Hepatic stellate cell (primary cell): Measurements from ENCODE around the gene SARS2.
A peak's percentile ranks its signal among the peaks of the same experiment; 100 is the strongest.
"Not testable (repeated sequence)": the region's sequence is repeated elsewhere in the genome, so short reads cannot be mapped to it uniquely, and the experiment has no call there.

ENCODE experiments used
- DNase-seq: peaks from one replicate; pipeline ENCODE4 v3.0.0; 2011; ENCODE audit warnings: low spot score

The SARS2 gene

DNA sequence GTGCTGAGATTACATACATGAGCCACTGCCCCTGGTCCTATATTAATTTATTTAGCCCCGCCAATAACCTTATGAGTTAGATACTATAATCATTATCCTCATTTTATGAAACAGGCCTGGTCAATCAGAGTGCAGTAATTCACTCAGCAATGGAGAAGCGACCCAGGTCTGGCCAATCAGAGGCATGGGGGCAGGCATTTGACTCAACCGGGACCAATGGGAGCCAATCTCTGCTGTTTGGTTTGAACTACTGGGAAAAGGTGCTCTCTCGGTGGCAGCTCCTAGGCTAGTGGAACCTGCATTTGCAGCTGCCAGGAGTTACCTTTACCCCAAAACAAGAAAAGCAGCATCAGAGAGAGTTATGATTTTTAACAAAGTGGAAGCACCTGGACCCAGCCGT, 37.7 kb downstream of the SARS2 start:
- no peak for DNase-seq

DNA sequence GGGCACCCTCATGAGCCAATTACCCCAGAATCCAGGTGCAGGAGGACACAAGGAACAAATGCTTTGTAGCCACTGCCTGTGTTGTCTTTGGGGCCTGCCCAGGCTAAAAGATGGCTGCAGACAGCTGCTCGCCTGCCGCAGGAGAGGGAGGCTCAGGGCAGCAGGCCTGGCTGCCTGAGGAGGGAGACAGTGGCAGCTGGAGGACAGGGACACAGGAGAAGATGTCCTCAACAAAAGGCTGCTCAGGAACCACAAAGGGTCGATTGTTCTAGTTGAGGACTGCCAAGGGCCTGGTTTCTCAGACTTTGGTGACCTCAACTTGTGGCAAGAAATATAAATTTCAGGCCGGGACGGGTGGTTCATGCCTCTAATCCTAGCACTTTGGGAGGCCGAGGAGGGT, 38.8 kb downstream of the SARS2 start:
- no peak for DNase-seq

DNA sequence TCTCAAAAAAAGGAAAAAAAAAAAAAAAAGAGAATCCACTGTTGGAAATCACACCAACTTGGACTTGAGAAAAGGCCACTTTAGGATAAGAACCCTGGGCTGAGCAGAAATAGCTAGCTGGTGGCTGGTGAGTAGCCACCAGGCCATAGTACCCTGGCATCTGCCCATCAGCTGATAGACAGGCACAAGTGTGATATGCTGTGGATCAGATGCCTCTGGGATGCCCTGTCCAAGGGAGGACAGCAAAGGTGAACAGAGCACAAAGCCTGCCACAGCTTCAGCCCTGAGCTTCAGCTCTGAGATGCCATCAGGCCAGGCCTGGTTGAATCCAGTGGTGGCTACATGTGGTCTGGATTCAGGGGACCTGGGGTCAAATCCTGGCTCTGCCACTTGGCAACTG, 39.9 kb downstream of the SARS2 start:
- DNase-seq = no peak

DNA sequence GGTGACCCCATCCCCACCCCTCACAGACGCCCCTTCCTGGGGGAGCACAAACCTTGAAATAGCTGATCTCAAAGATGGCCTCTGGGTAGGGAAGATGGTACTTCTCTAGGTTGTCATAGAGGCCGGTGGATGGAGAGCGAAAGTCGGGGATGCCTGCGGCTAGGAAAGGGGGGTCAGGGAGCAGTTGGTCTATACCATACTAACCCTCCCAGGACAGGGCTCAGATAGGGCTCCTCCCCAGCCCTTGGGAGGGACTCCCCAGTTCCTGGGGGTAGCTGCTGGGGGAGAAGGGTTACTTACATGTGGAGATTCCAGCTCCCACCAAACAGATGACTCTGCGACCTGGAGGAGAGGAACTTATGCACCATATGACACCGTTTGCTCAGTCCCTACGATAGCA, 40.8 kb downstream of the SARS2 start:
- no peak for DNase-seq

DNA sequence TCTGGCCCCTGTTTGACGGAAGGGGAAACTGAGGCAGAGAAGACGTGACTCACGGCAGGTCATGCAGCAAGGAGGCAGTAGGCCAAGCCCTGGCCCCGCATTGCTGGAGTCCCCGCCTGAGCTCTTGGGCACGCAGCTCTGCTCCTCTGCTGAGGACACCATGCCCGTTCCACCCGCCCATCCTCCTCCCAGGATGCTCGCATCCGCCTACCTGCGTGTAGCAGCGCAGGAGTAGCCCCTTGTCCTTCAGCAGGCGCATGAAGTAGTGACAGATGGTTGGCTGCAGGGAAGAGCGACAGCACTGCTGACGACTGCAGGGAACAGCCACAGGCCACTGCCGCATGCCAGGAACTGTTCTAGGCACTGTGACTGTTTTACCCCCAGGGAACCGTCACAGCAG, 41.7 kb downstream of the SARS2 start:
- DNase-seq = no peak

DNA sequence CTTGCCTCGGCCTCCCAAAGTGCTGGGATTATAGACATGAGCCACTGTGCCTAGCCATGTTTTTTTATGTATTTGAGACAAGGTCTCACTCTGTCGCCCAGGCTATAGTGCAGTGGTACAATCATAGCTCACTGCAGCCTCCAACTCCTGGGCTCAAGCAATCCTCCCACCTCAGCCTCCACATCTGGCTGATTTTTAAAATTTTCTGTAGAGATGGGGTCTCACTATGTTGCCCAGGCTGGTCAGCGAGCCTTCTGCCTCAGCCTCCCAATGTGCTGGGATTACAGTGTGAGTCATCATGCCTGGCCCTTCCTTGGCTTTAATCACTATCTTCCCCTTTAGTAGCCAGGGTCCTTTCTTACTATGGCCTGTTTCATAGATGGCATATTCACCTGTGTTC, 45.9 kb downstream of the SARS2 start:
- DNase-seq = not testable (repeated sequence)

DNA sequence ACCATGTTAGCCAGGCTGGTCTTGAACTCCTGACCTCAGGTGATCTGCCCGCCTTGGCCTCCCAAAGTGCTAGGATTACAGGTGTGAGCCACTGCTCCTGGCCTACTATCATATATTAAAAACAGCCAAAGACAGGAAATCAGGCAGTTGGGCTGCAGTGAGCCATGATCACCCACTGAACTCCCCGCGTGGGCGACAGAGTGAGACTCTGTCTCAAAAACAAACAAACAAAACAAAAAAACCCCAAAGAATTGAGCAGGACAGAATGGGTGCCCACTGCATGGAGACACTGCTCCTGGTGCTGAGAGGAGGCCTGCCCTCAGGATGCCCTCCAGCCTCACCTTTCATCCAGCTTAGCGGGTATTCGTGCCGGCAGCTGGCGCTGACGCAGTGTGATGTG, 47.3 kb downstream of the SARS2 start:
- DNase-seq = no peak

DNA sequence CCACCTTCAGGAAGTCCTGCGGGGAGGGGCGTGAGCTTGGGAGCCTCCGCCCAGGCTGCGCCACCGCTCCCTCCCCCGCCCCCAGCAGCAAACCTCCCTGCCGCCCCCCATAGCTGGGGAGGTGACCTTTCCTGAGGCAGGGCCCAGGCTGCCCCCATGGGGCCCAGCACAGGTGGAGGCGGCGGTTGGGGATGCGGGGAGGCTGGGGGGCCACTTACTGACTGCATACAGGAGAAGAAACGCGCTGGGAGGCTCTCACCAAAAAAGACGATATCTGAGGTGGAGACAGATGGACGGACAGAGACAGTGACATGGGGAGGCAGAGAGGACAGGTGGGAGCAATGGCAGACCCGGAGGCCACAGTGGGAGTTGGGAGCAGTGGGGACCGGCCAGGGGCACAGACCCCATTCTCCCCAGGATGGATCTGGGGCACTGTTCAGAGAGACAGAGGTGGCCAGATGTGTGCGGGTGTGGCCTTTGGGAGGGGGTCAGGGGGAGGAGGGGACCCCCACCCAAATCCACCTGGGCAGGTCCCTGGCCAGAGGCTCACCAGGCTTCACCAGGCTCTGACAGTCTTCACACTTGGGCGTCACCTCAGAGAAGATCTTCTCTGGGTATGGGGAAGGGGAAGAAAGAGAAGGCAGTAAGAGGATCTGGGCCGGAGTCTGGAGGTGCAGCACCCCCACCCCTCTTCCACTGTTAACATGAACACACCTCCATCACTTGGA, 49.5 kb downstream of the SARS2 start:
- DNase-seq = peak; percentile 2

DNA sequence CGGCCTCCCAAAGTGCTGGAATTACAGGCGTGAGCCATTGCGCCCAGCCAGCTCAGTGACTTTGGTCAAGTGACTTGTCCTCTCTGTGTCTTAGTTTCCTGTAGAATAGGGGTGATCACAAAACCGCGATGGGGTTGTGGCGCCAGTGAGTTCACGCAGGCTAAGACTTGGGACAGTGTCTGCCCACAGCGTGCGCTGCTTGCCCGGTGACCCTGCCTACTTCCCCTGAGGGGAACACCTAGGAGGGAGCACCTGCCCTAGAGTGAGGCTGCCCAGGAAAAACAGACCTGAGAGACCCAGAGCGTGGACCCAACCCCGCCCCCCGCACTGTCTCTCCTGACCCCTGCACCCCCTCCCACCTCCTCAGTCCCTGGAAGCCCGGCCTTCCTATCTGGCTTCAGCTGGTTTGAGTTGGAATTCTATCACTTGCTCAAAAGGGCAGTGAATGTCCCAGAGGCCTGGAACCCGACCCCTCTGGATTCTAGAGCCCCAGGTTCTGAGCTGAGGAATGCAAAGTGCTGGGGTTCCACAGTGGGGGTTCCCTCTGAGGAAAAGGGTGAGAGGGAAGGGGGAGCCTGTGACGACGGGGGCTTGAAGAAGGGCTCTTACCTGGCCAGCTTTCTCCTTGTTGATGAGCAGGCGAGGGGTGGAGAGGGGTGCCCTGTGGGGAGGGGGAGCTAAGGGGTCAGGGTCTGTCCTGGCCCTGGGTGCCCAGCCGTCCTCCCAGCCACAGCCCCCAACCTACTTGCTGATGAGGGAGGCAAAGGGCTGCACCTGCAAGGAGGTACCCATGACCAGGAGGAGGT, 50.3 kb downstream of the SARS2 start:
- no peak for DNase-seq

DNA sequence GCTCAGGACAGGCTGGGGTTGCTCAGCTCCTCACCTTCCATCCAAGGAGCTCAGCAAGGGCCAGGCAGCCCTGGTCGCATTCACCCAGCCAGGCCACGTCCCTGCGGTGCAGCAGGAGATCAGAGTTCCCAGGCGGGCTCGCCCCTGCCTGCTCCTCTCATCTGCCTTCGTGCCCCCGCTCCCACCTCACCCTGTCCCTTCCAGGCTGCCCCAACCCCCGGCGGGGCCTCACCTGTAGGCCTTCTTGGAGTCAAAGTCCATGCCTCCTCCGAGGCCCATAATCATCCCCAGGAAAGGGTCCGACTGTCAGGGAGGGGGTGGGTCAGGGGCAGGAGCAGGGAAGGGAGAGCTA, 51.2 kb downstream of the SARS2 start:
- DNase-seq = no peak

DNA sequence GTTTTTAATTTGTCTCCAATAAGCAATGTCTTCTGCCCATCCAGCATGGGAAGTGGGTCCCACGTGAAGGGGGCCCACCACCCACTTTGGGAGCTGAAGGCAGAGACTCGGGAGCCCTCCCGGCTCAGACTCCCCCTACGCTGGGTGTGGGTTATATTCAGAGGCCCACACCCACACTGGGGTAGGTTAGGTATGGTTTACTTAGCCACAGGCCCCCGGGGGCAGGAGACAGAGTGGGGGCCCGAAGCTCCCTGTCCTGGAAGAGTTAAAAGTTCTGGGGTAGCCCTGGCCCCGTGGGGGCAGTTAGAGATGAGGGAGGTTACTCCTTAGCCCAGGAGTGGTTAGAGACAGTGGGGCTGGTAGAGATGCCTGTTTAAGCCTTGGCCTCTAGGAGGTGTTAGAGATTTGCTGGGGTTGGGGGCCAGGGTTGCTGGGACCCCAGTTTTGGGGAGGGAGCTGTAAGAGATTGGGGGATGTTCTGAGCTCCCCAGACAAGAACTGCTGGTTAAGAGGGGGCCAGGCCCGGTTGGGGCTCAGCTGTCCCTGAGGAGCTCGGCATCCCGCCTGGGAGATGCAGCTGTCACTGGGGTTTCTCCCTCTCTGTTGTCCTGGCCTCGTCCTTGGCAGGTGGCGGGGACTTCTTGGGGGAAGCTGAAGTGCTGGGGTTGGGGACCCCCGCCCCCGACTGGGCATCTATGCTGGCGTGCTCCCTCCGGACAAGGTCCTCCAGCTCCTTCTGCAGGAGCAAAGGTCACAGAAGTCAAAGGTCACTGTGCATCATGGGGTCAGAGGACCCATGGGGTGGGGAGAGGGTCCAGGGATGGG, 51.8 kb downstream of the SARS2 start:
- DNase-seq = no peak

DNA sequence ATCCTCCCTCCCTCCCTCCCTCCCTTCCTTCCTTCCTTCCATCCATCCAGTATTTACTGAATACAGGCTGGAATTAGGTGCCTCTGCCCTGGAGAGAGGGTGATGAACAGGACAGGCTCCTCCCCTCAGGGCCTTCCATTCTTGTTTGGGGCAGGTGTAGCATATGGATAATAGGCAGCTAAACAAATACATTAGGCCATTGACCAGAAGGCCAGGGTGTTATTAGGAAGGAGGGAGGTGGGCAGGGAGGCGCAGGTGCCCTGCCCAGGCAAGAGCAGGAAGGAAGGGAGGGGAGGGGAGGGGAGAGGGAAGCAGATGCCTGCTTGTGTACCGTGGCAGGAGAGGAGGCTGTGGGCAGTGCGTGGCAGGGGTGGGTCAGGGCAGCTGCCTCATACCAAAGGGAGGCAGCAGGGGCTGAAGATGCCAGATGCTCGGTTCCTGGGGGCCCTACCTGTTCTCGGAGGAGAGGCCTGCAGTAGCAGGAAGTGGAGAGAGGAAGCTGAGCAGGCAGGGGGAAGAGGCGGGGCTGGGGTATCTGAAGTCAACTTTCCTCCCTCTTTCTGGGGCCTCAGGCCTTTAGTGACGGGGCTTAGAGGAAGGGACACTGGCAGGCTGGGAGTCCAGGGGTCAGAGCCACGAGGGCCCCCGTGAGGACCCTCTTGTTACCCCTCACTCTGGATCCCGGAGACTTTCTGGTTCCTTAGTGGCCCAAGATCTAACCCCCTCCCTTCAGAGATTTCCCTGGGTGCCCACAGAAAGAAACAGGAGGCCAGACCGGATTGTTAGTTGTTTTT, 52.6 kb downstream of the SARS2 start, which contains the start of gene RINL:
TSS of gene RINL (minus strand) at position 495 of the 794 bp plus-strand sequence. CDS start 1,533 bp downstream, outside the sequence.
- no peak for DNase-seq

DNA sequence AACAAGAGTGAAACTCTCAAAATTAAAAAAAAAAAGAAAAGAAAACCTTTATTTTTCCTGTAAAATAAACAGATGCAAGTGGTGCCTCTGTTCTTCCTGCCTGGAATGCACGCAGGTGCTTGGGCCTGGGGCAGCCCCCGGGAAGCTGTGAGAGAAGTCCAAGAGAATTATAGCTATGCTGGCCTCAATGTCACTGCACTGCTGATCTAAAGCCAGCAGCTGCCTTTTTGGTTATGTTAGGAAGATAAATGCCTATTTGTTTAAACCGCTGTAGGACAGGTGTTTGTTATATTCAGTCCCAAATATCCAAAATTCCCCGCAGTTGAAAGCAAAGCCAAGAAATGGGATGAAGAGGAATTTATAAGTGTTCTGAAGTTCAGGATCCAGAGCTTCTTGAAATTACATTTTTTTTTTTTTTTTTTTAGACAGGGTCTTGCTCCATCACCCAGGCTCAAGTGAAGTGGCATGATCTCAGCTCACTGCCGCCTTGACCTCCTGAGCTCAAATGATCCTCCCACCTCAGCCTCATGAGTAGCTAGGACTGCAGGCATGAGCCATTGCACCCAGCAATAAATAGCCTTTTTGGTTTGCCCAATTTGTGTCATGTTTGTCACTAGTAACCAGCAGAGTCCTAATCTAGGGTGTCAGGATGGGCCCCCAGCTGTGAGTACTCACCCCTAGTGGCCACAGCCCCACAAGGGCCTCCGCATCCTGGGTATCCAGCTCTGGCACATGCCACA, 54.7 kb downstream of the SARS2 start:
- DNase-seq = no peak

DNA sequence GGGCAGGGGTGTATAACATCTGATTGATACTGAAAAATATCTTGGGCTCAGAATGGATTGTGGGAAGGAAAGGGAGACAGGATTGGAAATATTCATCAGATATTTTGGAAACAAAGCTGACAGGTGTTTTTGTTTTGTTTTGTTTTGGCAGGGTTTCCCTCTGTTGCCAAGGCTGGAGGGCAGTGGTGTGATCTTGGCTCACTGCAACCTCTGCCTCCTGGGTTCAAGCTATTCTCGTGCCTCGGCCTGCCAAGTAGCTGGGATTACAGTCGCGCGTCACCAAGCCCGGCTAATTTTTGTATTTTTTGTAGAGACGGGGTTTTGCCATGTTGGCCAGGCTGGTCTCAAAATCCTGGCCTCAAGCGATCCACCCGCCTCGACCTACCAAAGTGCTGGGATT, 57.2 kb downstream of the SARS2 start:
- DNase-seq = not testable (repeated sequence)

DNA sequence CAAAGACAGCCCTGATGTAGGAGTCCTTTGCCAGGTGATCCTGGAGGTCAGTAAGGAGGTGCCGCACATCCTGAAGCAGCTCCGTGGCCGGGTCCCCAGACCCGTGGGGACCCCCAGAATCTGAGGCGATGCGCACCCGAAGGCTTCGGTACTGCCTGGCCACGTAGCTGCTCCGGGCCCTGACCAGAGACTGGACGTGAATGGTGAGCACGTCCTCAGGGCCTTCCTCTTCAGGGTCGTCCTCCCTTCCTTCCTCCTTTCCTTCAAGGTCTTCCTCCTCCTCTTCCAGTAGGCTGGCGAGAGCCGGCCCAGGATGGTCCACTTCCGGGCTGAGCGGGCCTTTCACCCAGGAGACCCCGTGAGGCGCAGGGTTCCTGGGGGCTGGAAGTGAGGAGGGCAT, 60.0 kb downstream of the SARS2 start:
- DNase-seq = no peak

DNA sequence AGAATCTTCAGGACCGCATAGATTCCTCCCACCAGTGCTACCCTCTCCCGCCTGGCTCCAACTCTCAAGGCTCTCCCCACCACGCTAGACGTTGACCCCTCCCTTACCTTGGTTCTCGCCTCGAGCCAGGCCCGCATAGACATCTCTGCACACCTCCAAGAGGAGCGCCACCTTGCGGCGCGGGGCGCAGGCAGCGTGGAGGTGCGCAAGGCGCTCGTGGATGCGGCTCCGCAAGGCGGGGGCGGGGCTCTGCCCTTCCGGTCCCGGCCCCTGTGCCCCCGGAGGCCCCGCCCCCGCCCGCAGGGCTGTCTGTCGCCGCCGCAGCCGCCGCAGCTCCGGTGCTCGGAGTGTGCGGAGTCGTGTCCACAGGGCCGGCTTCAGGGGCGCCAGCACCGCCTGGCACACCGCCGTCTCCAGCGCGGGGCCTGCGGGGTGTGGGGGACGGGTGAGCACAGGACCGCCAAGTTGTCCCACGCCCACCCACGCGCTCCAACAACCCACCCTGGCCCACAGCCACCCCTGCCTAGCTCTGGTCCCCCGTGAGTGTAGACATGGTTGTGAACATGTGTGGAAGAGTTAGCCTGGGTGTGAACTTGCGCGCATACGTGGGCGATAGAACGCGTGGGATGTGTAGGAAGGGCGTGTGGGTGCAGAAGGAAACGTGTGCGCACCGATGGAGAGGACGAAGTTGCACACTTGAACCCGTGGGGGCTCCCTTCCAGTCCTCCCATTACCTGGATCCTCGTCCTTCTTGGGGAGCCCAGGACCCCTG, 60.5 kb downstream of the SARS2 start:
- DNase-seq = peak; percentile 73

DNA sequence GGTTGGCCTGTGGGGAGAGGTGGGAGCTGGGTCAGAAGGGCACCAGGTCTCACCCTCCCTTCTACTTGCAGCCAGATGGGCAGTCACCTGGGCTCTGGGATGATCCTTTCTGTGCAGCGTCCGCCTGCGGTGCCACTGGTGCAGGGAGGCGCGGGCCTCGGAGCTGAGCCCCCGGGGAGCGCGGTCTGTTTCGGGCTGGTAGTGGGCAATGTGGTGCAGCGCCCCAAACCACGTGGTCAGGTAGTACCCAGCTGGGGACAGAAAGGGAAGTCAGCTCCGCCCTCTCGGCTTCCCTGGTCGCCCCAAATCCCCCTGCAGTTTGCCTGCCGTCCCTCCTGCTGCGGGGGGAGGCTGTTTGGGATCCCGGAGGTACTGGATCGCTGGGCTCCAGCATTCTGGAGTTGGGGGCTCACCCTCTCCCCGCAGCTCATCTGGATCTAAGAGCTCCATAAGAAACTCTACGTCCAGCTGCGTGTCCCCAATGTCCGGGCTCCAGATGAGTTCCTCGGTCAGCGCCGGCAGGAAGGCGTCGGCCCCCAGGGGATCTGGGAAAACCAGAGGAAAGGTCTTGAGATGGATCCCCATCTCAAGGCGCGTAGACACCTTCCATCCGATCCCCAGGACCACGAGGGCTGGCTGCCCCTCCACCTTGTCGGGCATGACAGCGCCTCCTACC, 61.3 kb downstream of the SARS2 start:
- DNase-seq = no peak

DNA sequence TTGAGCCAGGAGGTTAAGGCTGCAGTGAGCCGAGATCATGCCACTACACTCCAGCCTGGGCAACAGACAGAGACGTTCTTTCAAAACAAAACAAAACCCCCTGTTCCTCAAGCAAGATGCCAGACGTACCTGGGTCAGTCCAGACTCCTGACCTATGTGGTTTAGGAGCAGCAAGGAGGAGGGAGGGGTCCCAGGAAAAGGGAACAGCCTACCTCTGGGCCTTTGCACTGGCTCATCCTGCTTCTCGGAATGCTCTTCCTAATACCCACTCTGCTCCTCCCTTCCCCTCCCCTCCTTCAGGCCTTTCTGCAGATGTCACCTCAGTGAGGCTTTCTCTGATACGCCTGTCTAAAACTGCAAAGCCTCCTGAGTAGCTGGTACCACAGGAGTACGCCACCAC, 62.0 kb downstream of the SARS2 start:
- DNase-seq = no peak

DNA sequence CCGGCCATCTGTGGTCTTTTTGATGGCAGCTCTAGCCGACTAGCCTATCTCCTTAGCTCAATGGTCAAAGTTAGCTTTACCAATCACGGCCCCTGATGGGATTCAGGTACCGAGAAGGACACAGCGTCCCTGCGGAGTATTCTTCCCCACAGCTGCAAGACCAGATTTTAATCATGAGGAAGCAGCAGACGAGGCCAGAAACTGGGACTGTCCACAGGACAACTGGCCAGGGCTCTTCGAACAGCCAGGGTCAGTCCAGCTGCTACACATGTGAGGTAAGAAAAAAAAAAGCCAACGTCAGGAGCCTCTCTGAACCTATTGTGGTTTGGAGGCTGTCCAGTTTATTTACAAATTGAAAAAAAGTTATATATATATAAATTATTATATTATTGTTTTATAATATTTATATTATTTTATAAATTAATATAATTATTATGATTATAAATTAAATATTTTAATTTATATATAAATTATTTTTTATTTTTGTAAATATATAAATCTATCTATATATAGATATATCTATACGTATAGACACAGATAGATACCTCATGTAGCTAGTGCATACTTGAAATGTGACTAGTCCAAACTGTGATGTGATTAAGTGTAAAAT, 63.3 kb downstream of the SARS2 start:
- no peak for DNase-seq
